Measurements from ENCODE around the gene SPOCK1. TPM values are rescaled to one million over a fixed set of nuclear protein-coding genes. Genes with fewer than 3 reads are reported as not detected.
"Not testable (repeated sequence)": the region's sequence is repeated elsewhere in the genome, so short reads cannot be mapped to it uniquely, and the experiment has no call there.

SPOCK1 gene
- polyA plus RNA-seq (2013) = 0.03 TPM

DNA sequence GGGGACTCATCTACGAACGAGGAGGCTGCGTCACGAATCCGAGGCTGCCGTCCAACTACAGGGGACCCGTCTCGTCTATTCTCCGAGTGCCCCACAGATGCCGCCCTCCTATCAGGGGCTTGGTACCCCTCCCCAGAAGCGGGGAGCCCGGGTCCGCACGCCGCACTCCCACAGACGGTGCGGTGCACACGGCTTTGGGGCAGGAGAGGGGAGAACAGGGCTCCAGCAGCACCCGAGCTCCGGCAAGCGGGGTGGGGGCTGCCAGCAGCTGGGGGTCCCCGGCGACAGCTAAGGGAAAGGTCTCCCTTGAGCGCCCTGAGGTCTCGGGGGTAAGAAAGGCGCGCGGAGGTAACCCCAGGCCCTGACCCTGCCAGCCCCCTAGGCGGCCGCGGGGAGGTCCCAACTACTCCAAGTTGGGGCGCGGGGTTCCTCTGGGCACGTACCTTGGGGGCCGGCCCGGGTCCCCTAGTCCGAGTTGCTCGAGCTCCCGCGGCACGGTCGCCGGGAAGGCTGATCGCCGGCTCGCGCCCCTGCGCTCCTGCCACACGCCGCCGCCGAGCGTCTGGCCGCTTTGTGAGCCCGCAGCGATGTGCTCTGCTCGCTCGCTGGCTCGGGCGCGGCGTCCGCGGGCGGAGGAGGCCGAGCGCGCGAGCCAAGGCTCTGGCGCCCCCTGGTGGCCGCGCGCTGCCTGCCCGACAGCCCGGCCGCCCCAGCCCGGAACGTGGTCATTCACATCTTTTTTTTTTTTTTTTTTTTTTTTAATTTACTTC is at the start of gene SPOCK1:
Gene SPOCK1 (minus strand): TSS at position 591 of the 770 bp plus-strand sequence.
- under 1% methylated on average over 53 of the region's 78 CpGs for WGBS (ENCODE audit: insufficient coverage)
- H3K27me3 ChIP-seq (replicated peaks in 2 of 5; ENCODE audit: control insufficient read depth in 4 of 5, insufficient read depth in 5 of 5, low read length in 4 of 5) = peaks cover 8 to 48% (median 24%) of the 10 kb centered on the region in 5 experiments
- no peaks in the 10 kb centered on the region for H3K9me3 ChIP-seq (ENCODE audit: control extremely low read depth in 1 of 5, control insufficient read depth in 4 of 5, insufficient read depth in 2 of 5, low read depth in 1 of 5, low read length in 4 of 5)
- peaks cover 0 to 11% (median 7%) of the 10 kb centered on the region in 4 experiments for H3K4me1 ChIP-seq (ENCODE audit: control extremely low read depth in 1 of 4, control insufficient read depth in 4 of 4, insufficient read depth in 4 of 4, low read length in 3 of 4)
- no peak within 1 kb of the TSS for H3K27ac ChIP-seq (ENCODE audit: insufficient read depth in 1 of 2, low read depth in 1 of 2, low read length in 2 of 2, poor library complexity in 1 of 2, severe bottlenecking in 2 of 2)
- ChIA-PET POLR2A (no interaction called here), CTCF (interaction anchor here (0.8 to 4.5 kb wide), 8 partner anchors 8 to 179 kb away, joined by 3 to 35 read pairs (median 4); no protein-coding TSS in a partner anchor)
- peak; percentile 73 to 85 (median 85) for DNase-seq
- peak within 1 kb of the TSS in 5 of 7 experiments; percentile 19 to 61 (median 48) for H3K4me3 ChIP-seq (ENCODE audit: control insufficient read depth in 1 of 7, extremely low read depth in 1 of 7, insufficient read depth in 4 of 7, low read depth in 2 of 7, low read length in 6 of 7)
- H3K36me3 ChIP-seq (ENCODE audit: control insufficient read depth in 4 of 4, insufficient read depth in 4 of 4, low read length in 3 of 4) = no peaks in the 10 kb centered on the region

DNA sequence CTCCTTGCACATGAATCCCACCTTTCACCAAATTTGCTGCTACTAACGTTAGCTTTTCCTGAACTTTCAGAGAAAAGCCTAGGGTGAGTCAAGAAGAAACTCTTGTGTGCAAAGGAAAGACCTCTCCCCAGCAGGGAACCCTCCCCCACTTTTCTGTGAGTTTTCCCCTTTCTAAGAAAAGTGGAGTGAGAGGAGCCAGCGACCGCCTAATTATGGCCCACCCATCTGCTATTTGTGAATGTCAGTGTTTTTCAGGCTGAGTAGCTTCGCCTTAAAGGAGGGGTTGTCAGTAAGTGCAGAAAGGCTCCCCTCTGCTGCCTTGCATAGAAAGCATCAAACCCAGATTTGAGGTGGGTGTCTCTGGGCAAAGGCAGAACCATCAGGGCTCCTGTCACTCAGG is 46.8 kb upstream of the SPOCK1 start:
- ChIA-PET POLR2A (no interaction called here), CTCF (no interaction called here)
- WGBS (ENCODE audit: insufficient coverage) = 100% methylated on average over 3 of the region's 4 CpGs
- H3K4me3 ChIP-seq (ENCODE audit: control insufficient read depth in 1 of 7, extremely low read depth in 1 of 7, insufficient read depth in 4 of 7, low read depth in 2 of 7, low read length in 6 of 7) = no peak overlapping the region
- H3K9me3 ChIP-seq (ENCODE audit: control extremely low read depth in 1 of 5, control insufficient read depth in 4 of 5, insufficient read depth in 2 of 5, low read depth in 1 of 5, low read length in 4 of 5) = no peaks in the 10 kb centered on the region
- no peak overlapping the region for H3K27ac ChIP-seq (ENCODE audit: insufficient read depth in 1 of 2, low read depth in 1 of 2, low read length in 2 of 2, poor library complexity in 1 of 2, severe bottlenecking in 2 of 2)
- no peaks in the 10 kb centered on the region for H3K27me3 ChIP-seq (replicated peaks in 2 of 5; ENCODE audit: control insufficient read depth in 4 of 5, insufficient read depth in 5 of 5, low read length in 4 of 5)
- H3K4me1 ChIP-seq (ENCODE audit: control extremely low read depth in 1 of 4, control insufficient read depth in 4 of 4, insufficient read depth in 4 of 4, low read length in 3 of 4) = no peaks in the 10 kb centered on the region
- H3K36me3 ChIP-seq (ENCODE audit: control insufficient read depth in 4 of 4, insufficient read depth in 4 of 4, low read length in 3 of 4) = no peaks in the 10 kb centered on the region
- DNase-seq = no peak

- H3K4me3 ChIP-seq (ENCODE audit: control insufficient read depth in 1 of 7, extremely low read depth in 1 of 7, insufficient read depth in 4 of 7, low read depth in 2 of 7, low read length in 6 of 7); H3K27ac ChIP-seq (ENCODE audit: insufficient read depth in 1 of 2, low read depth in 1 of 2, low read length in 2 of 2, poor library complexity in 1 of 2, severe bottlenecking in 2 of 2); POLR2A ChIA-PET; H3K36me3 ChIP-seq (ENCODE audit: control insufficient read depth in 4 of 4, insufficient read depth in 4 of 4, low read length in 3 of 4); H3K4me1 ChIP-seq (ENCODE audit: control extremely low read depth in 1 of 4, control insufficient read depth in 4 of 4, insufficient read depth in 4 of 4, low read length in 3 of 4); DNase-seq; H3K27me3 ChIP-seq (replicated peaks in 2 of 5; ENCODE audit: control insufficient read depth in 4 of 5, insufficient read depth in 5 of 5, low read length in 4 of 5); CTCF ChIA-PET: not testable (repeated sequence)
- 100% methylated on average over 2 of the region's 2 CpGs for WGBS (ENCODE audit: insufficient coverage)
- H3K9me3 ChIP-seq (ENCODE audit: control extremely low read depth in 1 of 5, control insufficient read depth in 4 of 5, insufficient read depth in 2 of 5, low read depth in 1 of 5, low read length in 4 of 5) = peaks cover 0 to 18% (median 8%) of the 10 kb centered on the region in 5 experiments
These were observed 36.3 kb upstream of the SPOCK1 start for GRCh38 chr5:137535449-137535848.

DNA sequence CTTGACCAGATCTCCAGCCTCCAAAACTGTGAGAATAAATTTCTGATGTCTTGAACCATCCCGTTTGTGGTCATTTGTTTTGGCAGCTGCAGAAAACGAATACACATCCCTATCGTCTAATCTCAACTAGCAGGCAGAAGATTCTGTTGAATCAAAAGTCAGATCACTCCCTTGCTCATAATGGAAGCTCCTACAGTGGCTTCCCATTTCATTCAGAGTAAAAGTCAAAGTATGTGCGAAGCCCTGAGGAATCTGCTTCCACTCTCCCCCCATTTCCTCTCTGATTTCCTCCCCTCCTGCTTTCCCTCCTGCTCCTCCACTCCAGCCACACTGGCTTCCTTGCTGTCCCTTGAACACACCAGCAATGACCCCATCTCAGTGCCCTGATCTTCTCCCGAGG is 34.8 kb upstream of the SPOCK1 start:
- H3K27me3 ChIP-seq (replicated peaks in 2 of 5; ENCODE audit: control insufficient read depth in 4 of 5, insufficient read depth in 5 of 5, low read length in 4 of 5) = no peaks in the 10 kb centered on the region
- no peak for DNase-seq
- POLR2A ChIA-PET = no interaction called here
- H3K9me3 ChIP-seq (ENCODE audit: control extremely low read depth in 1 of 5, control insufficient read depth in 4 of 5, insufficient read depth in 2 of 5, low read depth in 1 of 5, low read length in 4 of 5) = peaks cover 0 to 18% (median 8%) of the 10 kb centered on the region in 5 experiments
- H3K4me3 ChIP-seq (ENCODE audit: control insufficient read depth in 1 of 7, extremely low read depth in 1 of 7, insufficient read depth in 4 of 7, low read depth in 2 of 7, low read length in 6 of 7) = no peak overlapping the region
- 98% methylated on average over 4 of the region's 5 CpGs for WGBS (ENCODE audit: insufficient coverage)
- H3K4me1 ChIP-seq (ENCODE audit: control extremely low read depth in 1 of 4, control insufficient read depth in 4 of 4, insufficient read depth in 4 of 4, low read length in 3 of 4) = no peaks in the 10 kb centered on the region
- CTCF ChIA-PET = no interaction called here
- no peak overlapping the region for H3K27ac ChIP-seq (ENCODE audit: insufficient read depth in 1 of 2, low read depth in 1 of 2, low read length in 2 of 2, poor library complexity in 1 of 2, severe bottlenecking in 2 of 2)
- no peaks in the 10 kb centered on the region for H3K36me3 ChIP-seq (ENCODE audit: control insufficient read depth in 4 of 4, insufficient read depth in 4 of 4, low read length in 3 of 4)

GRCh38 chr5:137531266-137531665 is 32.1 kb upstream of the SPOCK1 start:
- POLR2A ChIA-PET = no interaction called here
- Histone ChIP-seq H3K36me3 (ENCODE audit: control insufficient read depth in 4 of 4, insufficient read depth in 4 of 4, low read length in 3 of 4) (no peaks in the 10 kb centered on the region), H3K9me3 (ENCODE audit: control extremely low read depth in 1 of 5, control insufficient read depth in 4 of 5, insufficient read depth in 2 of 5, low read depth in 1 of 5, low read length in 4 of 5) (peaks cover 0 to 18% (median 8%) of the 10 kb centered on the region in 5 experiments), H3K27ac (ENCODE audit: insufficient read depth in 1 of 2, low read depth in 1 of 2, low read length in 2 of 2, poor library complexity in 1 of 2, severe bottlenecking in 2 of 2) (no peak overlapping the region), H3K27me3 (replicated peaks in 2 of 5; ENCODE audit: control insufficient read depth in 4 of 5, insufficient read depth in 5 of 5, low read length in 4 of 5) (no peaks in the 10 kb centered on the region), H3K4me1 (ENCODE audit: control extremely low read depth in 1 of 4, control insufficient read depth in 4 of 4, insufficient read depth in 4 of 4, low read length in 3 of 4) (no peaks in the 10 kb centered on the region), H3K4me3 (ENCODE audit: control insufficient read depth in 1 of 7, extremely low read depth in 1 of 7, insufficient read depth in 4 of 7, low read depth in 2 of 7, low read length in 6 of 7) (no peak overlapping the region)
- CTCF ChIA-PET = no interaction called here
- DNase-seq = no peak

DNA sequence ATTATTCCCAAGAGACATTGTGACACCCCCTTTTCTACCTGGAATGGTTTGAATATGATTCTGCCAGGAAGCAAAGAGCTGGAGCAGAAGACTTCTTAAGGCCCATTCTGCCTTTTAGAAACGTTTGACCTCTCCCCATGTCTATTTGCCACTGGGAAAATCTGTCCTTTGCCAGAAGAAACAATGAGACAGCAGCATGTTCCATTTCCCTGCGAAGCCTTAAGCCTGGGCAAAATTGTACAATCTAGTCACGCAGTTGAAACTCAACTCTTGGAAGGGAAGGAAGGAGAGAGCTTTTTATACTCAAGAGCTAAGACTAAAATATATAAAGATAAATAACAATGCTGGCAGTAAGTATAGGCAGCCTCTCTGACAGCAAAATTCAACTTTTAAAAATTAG is 22.1 kb upstream of the SPOCK1 start:
- WGBS (ENCODE audit: insufficient coverage) = no CpG with 5 or more reads among the region's 3 CpGs
- Histone ChIP-seq H3K4me3 (ENCODE audit: control insufficient read depth in 1 of 7, extremely low read depth in 1 of 7, insufficient read depth in 4 of 7, low read depth in 2 of 7, low read length in 6 of 7) (no peak overlapping the region), H3K9me3 (ENCODE audit: control extremely low read depth in 1 of 5, control insufficient read depth in 4 of 5, insufficient read depth in 2 of 5, low read depth in 1 of 5, low read length in 4 of 5) (no peaks in the 10 kb centered on the region), H3K36me3 (ENCODE audit: control insufficient read depth in 4 of 4, insufficient read depth in 4 of 4, low read length in 3 of 4) (no peaks in the 10 kb centered on the region), H3K27me3 (replicated peaks in 2 of 5; ENCODE audit: control insufficient read depth in 4 of 5, insufficient read depth in 5 of 5, low read length in 4 of 5) (peaks cover 0 to 9% (median 2%) of the 10 kb centered on the region in 5 experiments), H3K4me1 (ENCODE audit: control extremely low read depth in 1 of 4, control insufficient read depth in 4 of 4, insufficient read depth in 4 of 4, low read length in 3 of 4) (no peaks in the 10 kb centered on the region), H3K27ac (ENCODE audit: insufficient read depth in 1 of 2, low read depth in 1 of 2, low read length in 2 of 2, poor library complexity in 1 of 2, severe bottlenecking in 2 of 2) (no peak overlapping the region)
- ChIA-PET CTCF (no interaction called here), POLR2A (no interaction called here)
- no peak for DNase-seq

GRCh38 chr5:137516961-137517360 is 17.8 kb upstream of the SPOCK1 start:
- Histone ChIP-seq H3K27me3 (replicated peaks in 2 of 5; ENCODE audit: control insufficient read depth in 4 of 5, insufficient read depth in 5 of 5, low read length in 4 of 5) (peaks cover 0 to 9% (median 2%) of the 10 kb centered on the region in 5 experiments), H3K27ac (ENCODE audit: insufficient read depth in 1 of 2, low read depth in 1 of 2, low read length in 2 of 2, poor library complexity in 1 of 2, severe bottlenecking in 2 of 2) (no peak overlapping the region), H3K36me3 (ENCODE audit: control insufficient read depth in 4 of 4, insufficient read depth in 4 of 4, low read length in 3 of 4) (no peaks in the 10 kb centered on the region), H3K9me3 (ENCODE audit: control extremely low read depth in 1 of 5, control insufficient read depth in 4 of 5, insufficient read depth in 2 of 5, low read depth in 1 of 5, low read length in 4 of 5) (no peaks in the 10 kb centered on the region), H3K4me3 (ENCODE audit: control insufficient read depth in 1 of 7, extremely low read depth in 1 of 7, insufficient read depth in 4 of 7, low read depth in 2 of 7, low read length in 6 of 7) (no peak overlapping the region), H3K4me1 (ENCODE audit: control extremely low read depth in 1 of 4, control insufficient read depth in 4 of 4, insufficient read depth in 4 of 4, low read length in 3 of 4) (no peaks in the 10 kb centered on the region)
- ChIA-PET CTCF (no interaction called here), POLR2A (no interaction called here)
- no peak for DNase-seq
- 96% methylated on average over 5 of the region's 5 CpGs for WGBS (ENCODE audit: insufficient coverage)
